Caco-2 (cell line): ENCODE measurements around the gene ILRUN. TPM values are rescaled to one million over a fixed set of nuclear protein-coding genes. Genes with fewer than 3 reads are reported as not detected.

Source experiments
- BruUV-seq: library from RNA; stranded (reverse); fragments of 400-500 nt; replicated peaks from 2 replicates; lab custom pipeline; 2021; lab: Mats Ljungman, UMichigan
- CTCF ChIA-PET: fragments of 300-600 bp; sonication (Branson Sonifier 250); formaldehyde crosslinking; loops from one replicate; lab custom pipeline; 2022; ENCODE audit warnings: antibody characterized with exemption; lab: Charles Lee
- POLR2A ChIA-PET: fragments of 300-600 bp; sonication (Branson Sonifier 250); formaldehyde crosslinking; loops from one replicate; lab custom pipeline; 2022; ENCODE audit warnings: antibody characterized with exemption; lab: Charles Lee
- DNase-seq, 2 experiments: peaks; one replicate each; pipeline versions ENCODE4 v3.0.0 to v3.0.0-alpha.2; 2020 to 2022
- H3K27me3 ChIP-seq: replicated peaks from 2 replicates; pipeline ENCODE4 v1.6.0; 2011; ENCODE audit warnings: low read length; ENCODE audit not compliant: control insufficient read depth, insufficient read depth
- H3K36me3 ChIP-seq: 2 replicates; pipeline ENCODE4 v1.5.1; 2011; ENCODE audit warnings: low read length; ENCODE audit not compliant: control insufficient read depth, insufficient read depth
- H3K4me1 ChIP-seq: fragments of 250-450 bp; sonication (Bioruptor Pico); 2 replicates; pipeline ENCODE4 v1.5.1; 2020; ENCODE audit warnings: mild to moderate bottlenecking
- H3K4me3 ChIP-seq: 2 replicates; pipeline ENCODE4 v1.5.1; 2011; ENCODE audit warnings: low read depth, mild to moderate bottlenecking, control low read depth, low read length
- H3K9me3 ChIP-seq: fragments of 250-450 bp; sonication (Bioruptor Pico); 2 replicates; pipeline ENCODE4 v1.5.1; 2020; ENCODE audit warnings: mild to moderate bottlenecking, moderate library complexity
- H3K27ac Mint-ChIP-seq: one replicate; pipeline ENCODE4 v1.8.0; 2022; ENCODE audit warnings: mixed read lengths; ENCODE audit not compliant: unreplicated experiment
- H3K27me3 Mint-ChIP-seq: one replicate; pipeline ENCODE4 v1.8.0; 2022; ENCODE audit warnings: mixed read lengths; ENCODE audit not compliant: insufficient read depth, unreplicated experiment
- H3K36me3 Mint-ChIP-seq: one replicate; pipeline ENCODE4 v1.8.0; 2022; ENCODE audit warnings: mild to moderate bottlenecking, mixed read lengths; ENCODE audit not compliant: insufficient read depth, unreplicated experiment
- H3K4me1 Mint-ChIP-seq: one replicate; pipeline ENCODE4 v1.8.0; 2022; ENCODE audit warnings: low read depth, mixed read lengths; ENCODE audit not compliant: unreplicated experiment
- H3K4me3 Mint-ChIP-seq: one replicate; pipeline ENCODE4 v1.8.0; 2022; ENCODE audit warnings: mild to moderate bottlenecking, moderate library complexity, mixed read lengths; ENCODE audit not compliant: unreplicated experiment
- H3K9me3 Mint-ChIP-seq: one replicate; pipeline ENCODE4 v1.8.0; 2022; ENCODE audit warnings: mixed read lengths; ENCODE audit not compliant: unreplicated experiment
- intact Hi-C: fragments of 100-400 bp; cut with micrococcal nuclease; formaldehyde crosslinking; loops from one replicate; pipeline ENCODE4 v1.10.0; 2022; ENCODE audit not compliant: unreplicated experiment
- total RNA-seq: library from RNA; stranded (reverse); gene quantifications from 2 replicates; pipeline ENCODE4 v1.2.3, GENCODE V29; 2022
- TF ChIP-seq, protein P1 (sequence below), 2 experiments: fragments of 200-600 bp in 1 of 2; IDR thresholded peaks; 1 replicate in 1 of 2; 2 replicates in 1 of 2; pipeline versions ENCODE4 v1.5.1 to v1.8.0; 2011 to 2022; ENCODE audit warnings: antibody characterized with exemption in 1 of 2, control low read depth in 1 of 2, inconsistent platforms in 1 of 2, low read depth in 1 of 2, low read length in 1 of 2, mild to moderate bottlenecking in 1 of 2, moderate library complexity in 1 of 2; ENCODE audit not compliant: insufficient read depth in 1 of 2, severe bottlenecking in 1 of 2, unreplicated experiment in 1 of 2

ILRUN gene
- total RNA-seq, 1 experiment from 2014 or later: 95.9 TPM

GRCh38 chr6:34688956-34689355 is 7.6 kb downstream of the ILRUN start:
- BruUV-seq: no TSS peak
- ChIA-PET POLR2A (no interaction called here), CTCF (no interaction called here)
- peaks cover 2% of the 10 kb centered on the region for H3K4me1 ChIP-seq
- H3K36me3 ChIP-seq: no peaks in the 10 kb centered on the region
- intact Hi-C loops: no loop called here
- no peaks in the 10 kb centered on the region for H3K9me3 ChIP-seq
- Mint-ChIP-seq H3K27ac (peak overlapping the region; percentile 23), H3K4me1 (peaks cover 22% of the 10 kb centered on the region), H3K27me3 (no peaks in the 10 kb centered on the region), H3K9me3 (no peaks in the 10 kb centered on the region), H3K36me3 (peaks cover 15% of the 10 kb centered on the region), H3K4me3 (no peak overlapping the region)
- TF ChIP-seq, protein P1, sequence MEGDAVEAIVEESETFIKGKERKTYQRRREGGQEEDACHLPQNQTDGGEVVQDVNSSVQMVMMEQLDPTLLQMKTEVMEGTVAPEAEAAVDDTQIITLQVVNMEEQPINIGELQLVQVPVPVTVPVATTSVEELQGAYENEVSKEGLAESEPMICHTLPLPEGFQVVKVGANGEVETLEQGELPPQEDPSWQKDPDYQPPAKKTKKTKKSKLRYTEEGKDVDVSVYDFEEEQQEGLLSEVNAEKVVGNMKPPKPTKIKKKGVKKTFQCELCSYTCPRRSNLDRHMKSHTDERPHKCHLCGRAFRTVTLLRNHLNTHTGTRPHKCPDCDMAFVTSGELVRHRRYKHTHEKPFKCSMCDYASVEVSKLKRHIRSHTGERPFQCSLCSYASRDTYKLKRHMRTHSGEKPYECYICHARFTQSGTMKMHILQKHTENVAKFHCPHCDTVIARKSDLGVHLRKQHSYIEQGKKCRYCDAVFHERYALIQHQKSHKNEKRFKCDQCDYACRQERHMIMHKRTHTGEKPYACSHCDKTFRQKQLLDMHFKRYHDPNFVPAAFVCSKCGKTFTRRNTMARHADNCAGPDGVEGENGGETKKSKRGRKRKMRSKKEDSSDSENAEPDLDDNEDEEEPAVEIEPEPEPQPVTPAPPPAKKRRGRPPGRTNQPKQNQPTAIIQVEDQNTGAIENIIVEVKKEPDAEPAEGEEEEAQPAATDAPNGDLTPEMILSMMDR (IDR thresholded peaks at IDR 0.05; ENCODE audit: insufficient read depth in 1 of 2, low read depth in 1 of 2, low read length in 1 of 2, severe bottlenecking in 1 of 2, unreplicated experiment in 1 of 2): no peak
- no peaks in the 10 kb centered on the region for H3K27me3 ChIP-seq
- no peak overlapping the region for H3K4me3 ChIP-seq
- DNase-seq: no peak

- intact Hi-C loops: no loop called here
These were observed 11.6 kb downstream of the ILRUN start for GRCh38 chr6:34684919-34685318.

DNA sequence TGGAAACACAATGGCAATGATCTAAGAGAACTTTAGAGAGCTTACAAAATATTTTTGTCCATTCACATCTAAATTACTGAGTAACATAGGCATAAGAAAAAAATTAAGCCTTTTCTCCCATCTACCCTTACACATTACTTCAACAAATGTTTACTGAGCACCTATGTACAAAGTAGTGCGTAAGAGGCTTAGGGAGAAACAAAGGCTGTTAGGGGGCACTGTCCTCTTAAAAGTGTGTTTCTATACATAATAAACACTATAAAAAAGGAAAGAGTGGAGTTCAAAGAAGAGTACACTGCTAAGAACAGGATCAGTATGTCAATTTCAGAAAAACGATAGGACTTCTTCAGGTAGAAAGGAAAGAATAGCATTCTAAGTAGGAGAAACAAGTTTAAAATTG is 12.2 kb downstream of the ILRUN start:
- Mint-ChIP-seq H3K36me3 (peaks cover 22% of the 10 kb centered on the region), H3K27ac (peak overlapping the region; percentile 27), H3K27me3 (no peaks in the 10 kb centered on the region), H3K9me3 (no peaks in the 10 kb centered on the region), H3K4me1 (peaks cover 19% of the 10 kb centered on the region), H3K4me3 (no peak overlapping the region)
- no peaks in the 10 kb centered on the region; the same call in 1 of the 2 replicates for H3K36me3 ChIP-seq
- intact Hi-C loops: no loop called here
- no peaks in the 10 kb centered on the region for H3K27me3 ChIP-seq
- H3K9me3 ChIP-seq: no peaks in the 10 kb centered on the region
- no peak overlapping the region for H3K4me3 ChIP-seq
- peaks cover 21% of the 10 kb centered on the region for H3K4me1 ChIP-seq
- TF ChIP-seq, protein P1 (IDR thresholded peaks at IDR 0.05; ENCODE audit: insufficient read depth in 1 of 2, low read depth in 1 of 2, low read length in 1 of 2, severe bottlenecking in 1 of 2, unreplicated experiment in 1 of 2): no peak
- CTCF ChIA-PET: no interaction called here
- DNase-seq: no peak
- BruUV-seq: no TSS peak
- POLR2A ChIA-PET: no interaction called here

More at GRCh38 chr6:34684919-34685318, 11.6 kb downstream of the ILRUN start:
- Mint-ChIP-seq H3K27me3 (no peaks in the 10 kb centered on the region), H3K4me1 (peaks cover 14% of the 10 kb centered on the region), H3K27ac (peak overlapping the region; percentile 27), H3K4me3 (no peak overlapping the region), H3K9me3 (no peaks in the 10 kb centered on the region), H3K36me3 (peaks cover 22% of the 10 kb centered on the region)
- Histone ChIP-seq H3K27me3 (no peaks in the 10 kb centered on the region), H3K9me3 (no peaks in the 10 kb centered on the region), H3K36me3 (no peaks in the 10 kb centered on the region; the same call in 1 of the 2 replicates), H3K4me3 (no peak overlapping the region), H3K4me1 (peaks cover 19% of the 10 kb centered on the region)
- BruUV-seq: no TSS peak
- DNase-seq: no peak
- POLR2A ChIA-PET: no interaction called here
- CTCF ChIA-PET: no interaction called here
- TF ChIP-seq, protein P1 (IDR thresholded peaks at IDR 0.05; ENCODE audit: insufficient read depth in 1 of 2, low read depth in 1 of 2, low read length in 1 of 2, severe bottlenecking in 1 of 2, unreplicated experiment in 1 of 2): no peak
